ENCODE measurements around the gene FANCD2. TPM values are rescaled to one million over a fixed set of nuclear protein-coding genes. Genes with fewer than 3 reads are reported as not detected.
"Not testable (repeated sequence)": the region's sequence is repeated elsewhere in the genome, so short reads cannot be mapped to it uniquely, and the experiment has no call there.

The FANCD2 gene
- polyA plus RNA-seq, 2 donors, result 5.1 to 6.5 TPM

- H3K27ac ChIP-seq (ENCODE audit: low read depth in 2 of 2, low read length in 1 of 2), result peak overlapping the region; percentile 39 to 90
- no peaks in the 10 kb centered on the region for H3K9me3 ChIP-seq (ENCODE audit: control insufficient read depth in 2 of 2, insufficient read depth in 1 of 2, low read depth in 1 of 2, low read length in 1 of 2)
Measured at GRCh38 chr3:10025205-10026083, 793 bp upstream of the FANCD2 start.

GRCh38 chr3:10041034-10041433 lies 14.8 kb downstream of the FANCD2 start:
- H3K36me3 ChIP-seq (ENCODE audit: control insufficient read depth in 2 of 2, insufficient read depth in 2 of 2, low read length in 1 of 2), result peaks cover 0 to 2% of the 10 kb centered on the region in 2 donors
- H3K4me1 ChIP-seq (ENCODE audit: control insufficient read depth in 2 of 2, insufficient read depth in 2 of 2, low read length in 1 of 2), result no peaks in the 10 kb centered on the region
- no peaks in the 10 kb centered on the region for H3K27me3 ChIP-seq (ENCODE audit: control insufficient read depth in 1 of 2, insufficient read depth in 2 of 2, low read length in 2 of 2)
- H3K27ac ChIP-seq (ENCODE audit: low read depth in 2 of 2, low read length in 1 of 2), result no peak overlapping the region
- 95 to 96% methylated on average over 5 of the region's 5 CpGs for WGBS, 2 donors
- no peaks in the 10 kb centered on the region for H3K9me3 ChIP-seq (ENCODE audit: control insufficient read depth in 2 of 2, insufficient read depth in 1 of 2, low read depth in 1 of 2, low read length in 1 of 2)
- H3K4me3 ChIP-seq (ENCODE audit: low read depth in 1 of 2, low read length in 2 of 2), result no peak overlapping the region

More at GRCh38 chr3:10025205-10026083, 793 bp upstream of the FANCD2 start:
- Histone ChIP-seq H3K36me3 (ENCODE audit: control insufficient read depth in 2 of 2, insufficient read depth in 2 of 2, low read length in 1 of 2) (peaks cover 8 to 9% of the 10 kb centered on the region in 2 donors), H3K4me3 (ENCODE audit: low read depth in 1 of 2, low read length in 2 of 2) (peak overlapping the region; percentile 86 to 92), H3K4me1 (ENCODE audit: control insufficient read depth in 2 of 2, insufficient read depth in 2 of 2, low read length in 1 of 2) (no peaks in the 10 kb centered on the region), H3K27me3 (ENCODE audit: control insufficient read depth in 1 of 2, insufficient read depth in 2 of 2, low read length in 2 of 2) (no peaks in the 10 kb centered on the region)
- WGBS, 2 donors, result 26 to 29% methylated on average over 19 of the region's 19 CpGs

- Histone ChIP-seq H3K27me3 (ENCODE audit: control insufficient read depth in 1 of 2, insufficient read depth in 2 of 2, low read length in 2 of 2) (no peaks in the 10 kb centered on the region), H3K36me3 (ENCODE audit: control insufficient read depth in 2 of 2, insufficient read depth in 2 of 2, low read length in 1 of 2) (no peaks in the 10 kb centered on the region), H3K4me1 (ENCODE audit: control insufficient read depth in 2 of 2, insufficient read depth in 2 of 2, low read length in 1 of 2) (no peaks in the 10 kb centered on the region), H3K9me3 (ENCODE audit: control insufficient read depth in 2 of 2, insufficient read depth in 1 of 2, low read depth in 1 of 2, low read length in 1 of 2) (no peaks in the 10 kb centered on the region), H3K4me3 (ENCODE audit: low read depth in 1 of 2, low read length in 2 of 2) (no peak overlapping the region), H3K27ac (ENCODE audit: low read depth in 2 of 2, low read length in 1 of 2) (no peak overlapping the region)
- WGBS, 2 donors, result 69 to 80% methylated on average over 2 of the region's 2 CpGs
Measured at GRCh38 chr3:10047876-10048275, 21.6 kb downstream of the FANCD2 start.

- not testable (repeated sequence) for H3K27ac ChIP-seq (ENCODE audit: low read depth in 2 of 2, low read length in 1 of 2); H3K27me3 ChIP-seq (ENCODE audit: control insufficient read depth in 1 of 2, insufficient read depth in 2 of 2, low read length in 2 of 2); H3K9me3 ChIP-seq (ENCODE audit: control insufficient read depth in 2 of 2, insufficient read depth in 1 of 2, low read depth in 1 of 2, low read length in 1 of 2); H3K4me1 ChIP-seq (ENCODE audit: control insufficient read depth in 2 of 2, insufficient read depth in 2 of 2, low read length in 1 of 2); H3K36me3 ChIP-seq (ENCODE audit: control insufficient read depth in 2 of 2, insufficient read depth in 2 of 2, low read length in 1 of 2); H3K4me3 ChIP-seq (ENCODE audit: low read depth in 1 of 2, low read length in 2 of 2)
- 95 to 99% methylated on average over 5 of the region's 6 CpGs for WGBS, 2 donors
Measured at GRCh38 chr3:10053054-10053453, 26.8 kb downstream of the FANCD2 start.

GRCh38 chr3:10055097-10055496 lies 28.9 kb downstream of the FANCD2 start:
- WGBS, 2 donors, result 97 to 98% methylated on average over 4 of the region's 4 CpGs

GRCh38 chr3:10070077-10070476 lies 43.8 kb downstream of the FANCD2 start:
- H3K4me3 ChIP-seq (ENCODE audit: low read depth in 1 of 2, low read length in 2 of 2); H3K4me1 ChIP-seq (ENCODE audit: control insufficient read depth in 2 of 2, insufficient read depth in 2 of 2, low read length in 1 of 2); H3K27ac ChIP-seq (ENCODE audit: low read depth in 2 of 2, low read length in 1 of 2); H3K36me3 ChIP-seq (ENCODE audit: control insufficient read depth in 2 of 2, insufficient read depth in 2 of 2, low read length in 1 of 2); H3K27me3 ChIP-seq (ENCODE audit: control insufficient read depth in 1 of 2, insufficient read depth in 2 of 2, low read length in 2 of 2); H3K9me3 ChIP-seq (ENCODE audit: control insufficient read depth in 2 of 2, insufficient read depth in 1 of 2, low read depth in 1 of 2, low read length in 1 of 2): not testable (repeated sequence)
- WGBS, 2 donors, result 96 to 97% methylated on average over 20 to 32 of the region's 33 CpGs

More at GRCh38 chr3:10055097-10055496, 28.9 kb downstream of the FANCD2 start:
- H3K4me1 ChIP-seq (ENCODE audit: control insufficient read depth in 2 of 2, insufficient read depth in 2 of 2, low read length in 1 of 2), result no peaks in the 10 kb centered on the region
- no peaks in the 10 kb centered on the region for H3K9me3 ChIP-seq (ENCODE audit: control insufficient read depth in 2 of 2, insufficient read depth in 1 of 2, low read depth in 1 of 2, low read length in 1 of 2)
- H3K27me3 ChIP-seq (ENCODE audit: control insufficient read depth in 1 of 2, insufficient read depth in 2 of 2, low read length in 2 of 2), result no peaks in the 10 kb centered on the region
- no peak overlapping the region for H3K4me3 ChIP-seq (ENCODE audit: low read depth in 1 of 2, low read length in 2 of 2)
- no peak overlapping the region for H3K27ac ChIP-seq (ENCODE audit: low read depth in 2 of 2, low read length in 1 of 2)
- no peaks in the 10 kb centered on the region for H3K36me3 ChIP-seq (ENCODE audit: control insufficient read depth in 2 of 2, insufficient read depth in 2 of 2, low read length in 1 of 2)

GRCh38 chr3:10074666-10075065 lies 48.4 kb downstream of the FANCD2 start:
- Histone ChIP-seq H3K36me3 (ENCODE audit: control insufficient read depth in 2 of 2, insufficient read depth in 2 of 2, low read length in 1 of 2) (no peaks in the 10 kb centered on the region), H3K27ac (ENCODE audit: low read depth in 2 of 2, low read length in 1 of 2) (no peak overlapping the region), H3K4me3 (ENCODE audit: low read depth in 1 of 2, low read length in 2 of 2) (no peak overlapping the region), H3K9me3 (ENCODE audit: control insufficient read depth in 2 of 2, insufficient read depth in 1 of 2, low read depth in 1 of 2, low read length in 1 of 2) (no peaks in the 10 kb centered on the region), H3K4me1 (ENCODE audit: control insufficient read depth in 2 of 2, insufficient read depth in 2 of 2, low read length in 1 of 2) (no peaks in the 10 kb centered on the region), H3K27me3 (ENCODE audit: control insufficient read depth in 1 of 2, insufficient read depth in 2 of 2, low read length in 2 of 2) (no peaks in the 10 kb centered on the region)

GRCh38 chr3:10081871-10082270 lies 55.6 kb downstream of the FANCD2 start:
- Histone ChIP-seq H3K4me1 (ENCODE audit: control insufficient read depth in 2 of 2, insufficient read depth in 2 of 2, low read length in 1 of 2) (no peaks in the 10 kb centered on the region), H3K36me3 (ENCODE audit: control insufficient read depth in 2 of 2, insufficient read depth in 2 of 2, low read length in 1 of 2) (no peaks in the 10 kb centered on the region), H3K27me3 (ENCODE audit: control insufficient read depth in 1 of 2, insufficient read depth in 2 of 2, low read length in 2 of 2) (no peaks in the 10 kb centered on the region), H3K9me3 (ENCODE audit: control insufficient read depth in 2 of 2, insufficient read depth in 1 of 2, low read depth in 1 of 2, low read length in 1 of 2) (no peaks in the 10 kb centered on the region), H3K4me3 (ENCODE audit: low read depth in 1 of 2, low read length in 2 of 2) (no peak overlapping the region), H3K27ac (ENCODE audit: low read depth in 2 of 2, low read length in 1 of 2) (no peak overlapping the region)
- WGBS, 2 donors, result 94 to 97% methylated on average over 4 of the region's 4 CpGs

- 57 to 60% methylated on average over 1 of the region's 1 CpG for WGBS, 2 donors
- Histone ChIP-seq H3K4me3 (ENCODE audit: low read depth in 1 of 2, low read length in 2 of 2) (no peak overlapping the region), H3K27me3 (ENCODE audit: control insufficient read depth in 1 of 2, insufficient read depth in 2 of 2, low read length in 2 of 2) (no peaks in the 10 kb centered on the region), H3K9me3 (ENCODE audit: control insufficient read depth in 2 of 2, insufficient read depth in 1 of 2, low read depth in 1 of 2, low read length in 1 of 2) (no peaks in the 10 kb centered on the region), H3K4me1 (ENCODE audit: control insufficient read depth in 2 of 2, insufficient read depth in 2 of 2, low read length in 1 of 2) (peaks cover 0 to 3% of the 10 kb centered on the region in 2 donors), H3K36me3 (ENCODE audit: control insufficient read depth in 2 of 2, insufficient read depth in 2 of 2, low read length in 1 of 2) (no peaks in the 10 kb centered on the region), H3K27ac (ENCODE audit: low read depth in 2 of 2, low read length in 1 of 2) (peak overlapping the region; percentile 20 to 52)
Measured at GRCh38 chr3:10085738-10086137, 59.5 kb downstream of the FANCD2 start.

GRCh38 chr3:10088256-10088655 lies 62.0 kb downstream of the FANCD2 start:
- Histone ChIP-seq H3K4me3 (ENCODE audit: low read depth in 1 of 2, low read length in 2 of 2) (no peak overlapping the region), H3K27me3 (ENCODE audit: control insufficient read depth in 1 of 2, insufficient read depth in 2 of 2, low read length in 2 of 2) (no peaks in the 10 kb centered on the region), H3K4me1 (ENCODE audit: control insufficient read depth in 2 of 2, insufficient read depth in 2 of 2, low read length in 1 of 2) (peaks cover 0 to 3% of the 10 kb centered on the region in 2 donors), H3K27ac (ENCODE audit: low read depth in 2 of 2, low read length in 1 of 2) (no peak overlapping the region), H3K36me3 (ENCODE audit: control insufficient read depth in 2 of 2, insufficient read depth in 2 of 2, low read length in 1 of 2) (no peaks in the 10 kb centered on the region), H3K9me3 (ENCODE audit: control insufficient read depth in 2 of 2, insufficient read depth in 1 of 2, low read depth in 1 of 2, low read length in 1 of 2) (no peaks in the 10 kb centered on the region)
- WGBS, 2 donors, result 44 to 56% methylated on average over 4 of the region's 4 CpGs
